ENCODE results near the gene PHACTR4. TPM values are rescaled to one million over a fixed set of nuclear protein-coding genes. Genes with fewer than 3 reads are reported as not detected.
A peak's percentile ranks its signal among the peaks of the same experiment; 100 is the strongest.

Gene PHACTR4
- total RNA-seq, 2 experiments from 2014 or later, result 29.4 to 30.8 TPM

GRCh38 chr1:28401760-28402159, 32.2 kb downstream of the PHACTR4 start:
- POLR2A ChIA-PET, result no interaction called here
- H3K9me3 Mint-ChIP-seq (ENCODE audit: insufficient read depth), result no peaks in the 10 kb centered on the region

GRCh38 chr1:28409090-28409489, 39.5 kb downstream of the PHACTR4 start:
- Mint-ChIP-seq H3K36me3 (ENCODE audit: low read depth) (peaks cover 2% of the 10 kb centered on the region), H3K4me3 (no peak overlapping the region), H3K27me3 (ENCODE audit: low read depth) (no peaks in the 10 kb centered on the region), H3K27ac (no peak overlapping the region), H3K4me1 (ENCODE audit: low read depth) (peaks cover 5% of the 10 kb centered on the region), H3K9me3 (ENCODE audit: insufficient read depth) (no peaks in the 10 kb centered on the region)
- ChIA-PET CTCF (interaction anchor here (0.6 to 3.2 kb wide), 12 partner anchors 11 to 190 kb away, joined by 3 to 19 read pairs (median 4); partner anchors contain the start of gene PHACTR4), POLR2A (no interaction called here)
- DNase-seq (no peak), ATAC-seq (no peak)

More at GRCh38 chr1:28401760-28402159, 32.2 kb downstream of the PHACTR4 start:
- DNase-seq (no peak), ATAC-seq (no peak)
- Mint-ChIP-seq H3K36me3 (ENCODE audit: low read depth) (peaks cover 2% of the 10 kb centered on the region), H3K27ac (no peak overlapping the region), H3K4me3 (no peak overlapping the region), H3K4me1 (ENCODE audit: low read depth) (no peaks in the 10 kb centered on the region), H3K27me3 (ENCODE audit: low read depth) (no peaks in the 10 kb centered on the region)
- CTCF ChIA-PET, result interaction anchor here (1.0 to 1.3 kb wide), 2 partner anchors 42 to 153 kb away, joined by 3 to 5 read pairs; no protein-coding TSS in a partner anchor

GRCh38 chr1:28411656-28412055, 42.1 kb downstream of the PHACTR4 start:
- Mint-ChIP-seq H3K4me3 (no peak overlapping the region), H3K36me3 (ENCODE audit: low read depth) (peaks cover 2% of the 10 kb centered on the region)

GRCh38 chr1:28412731-28413130, 43.2 kb downstream of the PHACTR4 start:
- no peaks in the 10 kb centered on the region for H3K27me3 Mint-ChIP-seq (ENCODE audit: low read depth)
- peaks cover 14% of the 10 kb centered on the region for H3K4me1 Mint-ChIP-seq (ENCODE audit: low read depth)
- POLR2A ChIA-PET, result interaction anchor here (0.5 to 2.1 kb wide), 3 partner anchors 28 to 97 kb away, joined by 3 to 8 read pairs (median 3); no protein-coding TSS in a partner anchor
- peaks cover 2% of the 10 kb centered on the region for H3K36me3 Mint-ChIP-seq (ENCODE audit: low read depth)
- ATAC-seq, result no peak
- no peaks in the 10 kb centered on the region for H3K9me3 Mint-ChIP-seq (ENCODE audit: insufficient read depth)
- no peak overlapping the region for H3K27ac Mint-ChIP-seq
- no peak for DNase-seq
- CTCF ChIA-PET, result interaction anchor here (0.6 to 1.4 kb wide), 2 partner anchors 16 to 60 kb away, joined by 3 to 5 read pairs; no protein-coding TSS in a partner anchor
- H3K4me3 Mint-ChIP-seq, result no peak overlapping the region

More at GRCh38 chr1:28411656-28412055, 42.1 kb downstream of the PHACTR4 start:
- no peak for DNase-seq
- H3K4me1 Mint-ChIP-seq (ENCODE audit: low read depth), result peaks cover 5% of the 10 kb centered on the region
- H3K27ac Mint-ChIP-seq, result no peak overlapping the region
- no peak for ATAC-seq
- H3K9me3 Mint-ChIP-seq (ENCODE audit: insufficient read depth), result no peaks in the 10 kb centered on the region
- ChIA-PET CTCF (interaction anchor here (3.2 kb wide), 1 partner anchor 163 kb away, joined by 19 read pairs; no protein-coding TSS in a partner anchor), POLR2A (interaction anchor here (0.7 kb wide), 1 partner anchor 94 kb away, joined by 3 read pairs; no protein-coding TSS in a partner anchor)
- no peaks in the 10 kb centered on the region for H3K27me3 Mint-ChIP-seq (ENCODE audit: low read depth)

- no peaks in the 10 kb centered on the region for H3K27me3 Mint-ChIP-seq (ENCODE audit: low read depth)
- H3K4me3 Mint-ChIP-seq, result no peak overlapping the region
- H3K36me3 Mint-ChIP-seq (ENCODE audit: low read depth), result no peaks in the 10 kb centered on the region
- no peaks in the 10 kb centered on the region for H3K9me3 Mint-ChIP-seq (ENCODE audit: insufficient read depth)
- DNase-seq, result no peak
- H3K4me1 Mint-ChIP-seq (ENCODE audit: low read depth), result peaks cover 14% of the 10 kb centered on the region
- ChIA-PET POLR2A (no interaction called here), CTCF (interaction anchor here (1.1 to 1.6 kb wide), 4 partner anchors 9 to 186 kb away, joined by 3 to 4 read pairs (median 3); partner anchors contain the start of gene RCC1)
- H3K27ac Mint-ChIP-seq, result no peak overlapping the region
- no peak for ATAC-seq
These were observed 47.1 kb downstream of the PHACTR4 start for GRCh38 chr1:28416509-28417194.

- DNase-seq (peak; percentile 28), ATAC-seq (peak; percentile 81)
- no peaks in the 10 kb centered on the region for H3K36me3 Mint-ChIP-seq (ENCODE audit: low read depth)
- H3K4me3 Mint-ChIP-seq, result peak overlapping the region; percentile 49
- ChIA-PET POLR2A (interaction anchor here (1.0 kb wide), 1 partner anchor 89 kb away, joined by 3 read pairs; no protein-coding TSS in a partner anchor), CTCF (no interaction called here)
- H3K27ac Mint-ChIP-seq, result peak overlapping the region; percentile 69
- H3K9me3 Mint-ChIP-seq (ENCODE audit: insufficient read depth), result no peaks in the 10 kb centered on the region
- H3K4me1 Mint-ChIP-seq (ENCODE audit: low read depth), result peaks cover 14% of the 10 kb centered on the region
- no peaks in the 10 kb centered on the region for H3K27me3 Mint-ChIP-seq (ENCODE audit: low read depth)
These were observed 47.9 kb downstream of the PHACTR4 start for GRCh38 chr1:28417441-28417922.

GRCh38 chr1:28417926-28418637, 48.5 kb downstream of the PHACTR4 start:
- no peaks in the 10 kb centered on the region for H3K9me3 Mint-ChIP-seq (ENCODE audit: insufficient read depth)
- no peaks in the 10 kb centered on the region for H3K36me3 Mint-ChIP-seq (ENCODE audit: low read depth)
- ATAC-seq (no peak), DNase-seq (no peak)
- ChIA-PET CTCF (interaction anchor here (1.2 kb wide), 1 partner anchor 18 kb away, joined by 4 read pairs; no protein-coding TSS in a partner anchor), POLR2A (interaction anchor here (1.0 kb wide), 1 partner anchor 89 kb away, joined by 3 read pairs; no protein-coding TSS in a partner anchor)
- H3K27me3 Mint-ChIP-seq (ENCODE audit: low read depth), result no peaks in the 10 kb centered on the region
- peaks cover 12% of the 10 kb centered on the region for H3K4me1 Mint-ChIP-seq (ENCODE audit: low read depth)
- peak overlapping the region; percentile 49 for H3K4me3 Mint-ChIP-seq
- H3K27ac Mint-ChIP-seq, result peak overlapping the region; percentile 69

GRCh38 chr1:28421744-28422143, 52.2 kb downstream of the PHACTR4 start:
- DNase-seq (no peak), ATAC-seq (no peak)
- H3K4me3 Mint-ChIP-seq, result no peak overlapping the region
- POLR2A ChIA-PET, result interaction anchor here (0.6 kb wide), 1 partner anchor 195 kb away, joined by 3 read pairs; no protein-coding TSS in a partner anchor
- no peak overlapping the region for H3K27ac Mint-ChIP-seq
- H3K9me3 Mint-ChIP-seq (ENCODE audit: insufficient read depth), result no peaks in the 10 kb centered on the region
- CTCF ChIA-PET, result interaction anchor here (0.8 to 1.4 kb wide), 2 partner anchors 30 to 173 kb away, joined by 4 to 5 read pairs; no protein-coding TSS in a partner anchor
- peaks cover 15% of the 10 kb centered on the region for H3K4me1 Mint-ChIP-seq (ENCODE audit: low read depth)
- H3K36me3 Mint-ChIP-seq (ENCODE audit: low read depth), result no peaks in the 10 kb centered on the region
- H3K27me3 Mint-ChIP-seq (ENCODE audit: low read depth), result no peaks in the 10 kb centered on the region

- ChIA-PET POLR2A (no interaction called here), CTCF (no interaction called here)
- Mint-ChIP-seq H3K4me1 (ENCODE audit: low read depth) (peaks cover 4% of the 10 kb centered on the region), H3K36me3 (ENCODE audit: low read depth) (no peaks in the 10 kb centered on the region), H3K27ac (no peak overlapping the region), H3K27me3 (ENCODE audit: low read depth) (no peaks in the 10 kb centered on the region), H3K4me3 (no peak overlapping the region), H3K9me3 (ENCODE audit: insufficient read depth) (no peaks in the 10 kb centered on the region)
- DNase-seq (no peak), ATAC-seq (no peak)
These were observed 57.3 kb downstream of the PHACTR4 start for GRCh38 chr1:28426831-28427230.

GRCh38 chr1:28428012-28428411, 58.5 kb downstream of the PHACTR4 start:
- ChIA-PET POLR2A (no interaction called here), CTCF (interaction anchor here (1.5 kb wide), 1 partner anchor 15 kb away, joined by 5 read pairs; no protein-coding TSS in a partner anchor)
- no peaks in the 10 kb centered on the region for H3K9me3 Mint-ChIP-seq (ENCODE audit: insufficient read depth)
- H3K4me3 Mint-ChIP-seq, result no peak overlapping the region
- no peak for ATAC-seq
- DNase-seq, result no peak
- peaks cover 4% of the 10 kb centered on the region for H3K4me1 Mint-ChIP-seq (ENCODE audit: low read depth)
- H3K27me3 Mint-ChIP-seq (ENCODE audit: low read depth), result no peaks in the 10 kb centered on the region
- no peaks in the 10 kb centered on the region for H3K36me3 Mint-ChIP-seq (ENCODE audit: low read depth)
- H3K27ac Mint-ChIP-seq, result no peak overlapping the region

- no peak overlapping the region for H3K27ac Mint-ChIP-seq
- DNase-seq (no peak), ATAC-seq (no peak)
- H3K36me3 Mint-ChIP-seq (ENCODE audit: low read depth), result no peaks in the 10 kb centered on the region
- no peaks in the 10 kb centered on the region for H3K9me3 Mint-ChIP-seq (ENCODE audit: insufficient read depth)
- peaks cover 4% of the 10 kb centered on the region for H3K4me1 Mint-ChIP-seq (ENCODE audit: low read depth)
- POLR2A ChIA-PET, result interaction anchor here (0.6 kb wide), 1 partner anchor 1283 kb away, joined by 4 read pairs; no protein-coding TSS in a partner anchor
- H3K4me3 Mint-ChIP-seq, result no peak overlapping the region
- CTCF ChIA-PET, result interaction anchor here (1.0 to 1.5 kb wide), 4 partner anchors 12 to 37 kb away, joined by 3 to 5 read pairs (median 3); no protein-coding TSS in a partner anchor
- H3K27me3 Mint-ChIP-seq (ENCODE audit: low read depth), result no peaks in the 10 kb centered on the region
These were observed 59.5 kb downstream of the PHACTR4 start for GRCh38 chr1:28428990-28429520.
